Epithelial cell of esophagus (primary cell): Measurements from ENCODE around the gene LPP.
A peak's percentile ranks its signal among the peaks of the same experiment; 100 is the strongest.

Source experiments
- DNase-seq: peaks from one replicate; pipeline ENCODE4 v3.0.0; 2010; ENCODE audit warnings: low read depth
- H3K4me3 ChIP-seq: 2 replicates; pipeline ENCODE4 v1.5.1; 2011; ENCODE audit warnings: mild to moderate bottlenecking, low read length, control low read depth
- TF ChIP-seq, protein P1 (sequence below): IDR thresholded peaks from 2 replicates; pipeline ENCODE4 v1.5.1; 2011; ENCODE audit warnings: low read depth, mild to moderate bottlenecking, low read length, control low read depth, inconsistent platforms; ENCODE audit not compliant: insufficient read depth; ENCODE audit errors: missing control alignments

LPP gene

GRCh38 chr3:188242436-188243123 is 88.6 kb downstream of the LPP start:
- H3K4me3 ChIP-seq, result no peak overlapping the region
- DNase-seq, result no peak
- TF ChIP-seq, protein P1, sequence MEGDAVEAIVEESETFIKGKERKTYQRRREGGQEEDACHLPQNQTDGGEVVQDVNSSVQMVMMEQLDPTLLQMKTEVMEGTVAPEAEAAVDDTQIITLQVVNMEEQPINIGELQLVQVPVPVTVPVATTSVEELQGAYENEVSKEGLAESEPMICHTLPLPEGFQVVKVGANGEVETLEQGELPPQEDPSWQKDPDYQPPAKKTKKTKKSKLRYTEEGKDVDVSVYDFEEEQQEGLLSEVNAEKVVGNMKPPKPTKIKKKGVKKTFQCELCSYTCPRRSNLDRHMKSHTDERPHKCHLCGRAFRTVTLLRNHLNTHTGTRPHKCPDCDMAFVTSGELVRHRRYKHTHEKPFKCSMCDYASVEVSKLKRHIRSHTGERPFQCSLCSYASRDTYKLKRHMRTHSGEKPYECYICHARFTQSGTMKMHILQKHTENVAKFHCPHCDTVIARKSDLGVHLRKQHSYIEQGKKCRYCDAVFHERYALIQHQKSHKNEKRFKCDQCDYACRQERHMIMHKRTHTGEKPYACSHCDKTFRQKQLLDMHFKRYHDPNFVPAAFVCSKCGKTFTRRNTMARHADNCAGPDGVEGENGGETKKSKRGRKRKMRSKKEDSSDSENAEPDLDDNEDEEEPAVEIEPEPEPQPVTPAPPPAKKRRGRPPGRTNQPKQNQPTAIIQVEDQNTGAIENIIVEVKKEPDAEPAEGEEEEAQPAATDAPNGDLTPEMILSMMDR, result no peak

- DNase-seq, result no peak
- TF ChIP-seq, protein P1, result no peak
- no peak overlapping the region for H3K4me3 ChIP-seq
Observed at GRCh38 chr3:188243124-188243795, 89.3 kb downstream of the LPP start.

DNA sequence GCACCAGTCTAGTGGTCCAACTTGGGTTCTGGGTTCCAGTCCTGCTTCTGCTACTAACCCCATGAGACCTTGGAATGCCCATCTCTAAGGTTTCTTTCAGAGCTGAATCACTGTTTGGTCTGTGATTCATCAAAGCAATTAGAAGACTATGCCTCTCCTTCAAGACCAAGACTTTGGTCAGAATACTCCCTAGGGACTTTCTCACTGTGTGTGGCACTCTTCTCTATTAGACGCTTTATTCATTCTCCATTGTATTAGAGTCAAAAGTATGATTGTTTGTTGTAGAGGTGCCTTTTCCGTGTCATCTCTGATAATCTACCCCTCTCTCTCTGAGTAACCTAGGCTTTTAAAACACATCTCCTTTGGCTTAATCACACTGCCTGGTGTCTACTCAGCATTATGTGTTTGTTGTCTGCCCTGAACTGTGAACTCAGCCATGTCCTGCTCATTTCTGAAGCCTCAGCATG is 90.5 kb downstream of the LPP start:
- DNase-seq, result peak; percentile 74
- H3K4me3 ChIP-seq, result no peak overlapping the region
- TF ChIP-seq, protein P1, result no peak

DNA sequence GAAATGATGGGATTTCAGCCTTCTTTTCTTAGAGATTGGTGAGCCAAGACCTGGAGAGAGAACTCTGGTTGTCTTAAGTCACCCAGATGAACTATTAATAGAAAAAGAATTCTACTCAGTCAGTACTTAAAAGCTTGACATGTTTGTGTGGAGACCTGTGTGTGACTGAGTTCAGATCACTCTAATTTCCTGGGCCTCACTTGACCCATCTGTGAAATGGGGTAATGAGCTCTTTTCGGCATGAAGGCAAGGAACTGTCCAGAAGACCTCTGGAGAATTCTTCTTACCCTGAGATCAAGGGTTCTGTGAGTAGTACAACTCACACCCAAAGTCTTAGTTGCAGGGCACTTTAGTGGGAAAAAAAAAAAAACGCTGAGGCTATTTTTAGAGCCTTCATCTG is 92.9 kb downstream of the LPP start:
- TF ChIP-seq, protein P1, result no peak
- H3K4me3 ChIP-seq, result no peak overlapping the region
- DNase-seq, result no peak

DNA sequence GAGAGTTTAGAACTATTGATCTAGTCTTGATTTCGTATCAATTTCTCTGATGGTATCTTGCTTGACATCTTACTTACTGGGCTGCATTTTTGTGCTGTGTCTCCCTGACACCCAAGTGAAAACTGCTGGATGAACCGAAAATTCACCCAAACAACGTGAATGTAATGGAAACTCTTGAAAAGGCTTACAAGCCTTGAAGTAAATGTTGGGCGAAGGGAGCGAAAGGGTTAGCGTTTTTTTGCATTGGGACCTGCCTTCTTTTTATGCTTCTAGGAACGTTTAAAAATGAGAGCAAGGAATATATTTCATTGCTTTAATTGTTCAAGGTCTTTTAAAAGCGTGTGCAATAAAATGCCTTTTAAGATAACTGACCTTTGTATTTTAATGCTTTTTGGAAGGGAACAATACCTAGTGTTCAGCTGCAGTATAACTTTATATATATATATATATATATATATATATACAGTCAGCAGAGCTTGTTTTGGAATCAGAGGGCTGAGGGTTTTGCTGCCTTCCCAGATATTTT is 94.1 kb downstream of the LPP start:
- H3K4me3 ChIP-seq, result no peak overlapping the region
- TF ChIP-seq, protein P1, result no peak
- no peak for DNase-seq

GRCh38 chr3:188253123-188253793 is 99.3 kb downstream of the LPP start:
- TF ChIP-seq, protein P1, result no peak
- no peak for DNase-seq
- H3K4me3 ChIP-seq, result no peak overlapping the region
